H1 (cell line): ENCODE data around the gene NUP85. TPM values are rescaled to one million over a fixed set of nuclear protein-coding genes. Genes with fewer than 3 reads are reported as not detected.

ENCODE experiments used
- CTCF ChIA-PET: fragments of 300-600 bp; sonication (Branson Sonifier 250); formaldehyde crosslinking; loops from one replicate; lab custom pipeline; 2021; ENCODE audit not compliant: partially characterized antibody; lab: Charles Lee
- POLR2A ChIA-PET: fragments of 300-600 bp; sonication (Branson Sonifier 250); formaldehyde crosslinking; loops from one replicate; lab custom pipeline; 2021; ENCODE audit warnings: inconsistent platforms; ENCODE audit not compliant: partially characterized antibody; lab: Charles Lee
- DNase-seq, 2 experiments: peaks; one replicate each; pipeline versions ENCODE4 v3.0.0 to v3.0.0-alpha.2; 2010 to 2022; ENCODE audit warnings: low spot score in 2 of 2, low read depth in 1 of 2, mixed read lengths in 1 of 2
- FAIRE-seq: peaks from 2 replicates; lab custom pipeline; 2011; peaks lifted over from hg19 to GRCh38; lab: Jason Lieb, UNC
- H2AFZ ChIP-seq: 2 replicates; pipeline ENCODE4 v1.8.1; 2012; ENCODE audit warnings: low read length, inconsistent platforms
- H2AK5ac ChIP-seq: 2 replicates; pipeline ENCODE4 v1.6.1; 2013; ENCODE audit warnings: low read depth, low read length
- H2BK120ac ChIP-seq: replicated peaks from 2 replicates; pipeline ENCODE3; 2013; ENCODE audit warnings: low read depth, low read length, inconsistent platforms
- H2BK12ac ChIP-seq: 2 replicates; pipeline ENCODE4 v1.6.1; 2013; ENCODE audit warnings: low read depth, low read length
- H2BK15ac ChIP-seq: 2 replicates; pipeline ENCODE4 v1.6.1; 2013; ENCODE audit warnings: low read length
- H2BK20ac ChIP-seq: 2 replicates; pipeline ENCODE4 v1.6.1; 2013; ENCODE audit warnings: low read length
- H2BK5ac ChIP-seq: 2 replicates; pipeline ENCODE4 v1.6.1; 2013; ENCODE audit warnings: low read depth, low read length
- H3K14ac ChIP-seq: 2 replicates; pipeline ENCODE4 v1.6.1; 2013; ENCODE audit warnings: inconsistent platforms; ENCODE audit not compliant: insufficient read length
- H3K18ac ChIP-seq: 2 replicates; pipeline ENCODE4 v1.6.1; 2013; ENCODE audit warnings: low read length; ENCODE audit errors: extremely low read depth
- H3K23ac ChIP-seq: 2 replicates; pipeline ENCODE4 v1.6.1; 2013; ENCODE audit warnings: inconsistent platforms; ENCODE audit not compliant: insufficient read length
- H3K23me2 ChIP-seq: 2 replicates; pipeline ENCODE4 v1.6.1; 2013; ENCODE audit warnings: low read depth, low read length
- H3K27ac ChIP-seq: 2 replicates; pipeline ENCODE4 v1.6.1; 2011; ENCODE audit warnings: low read depth, low read length, inconsistent platforms
- H3K27me3 ChIP-seq, 4 experiments: replicated peaks in 1 of 4; 1 replicate in 1 of 4; 2 replicates in 3 of 4; pipeline versions ENCODE4 v1.6.1 to v1.8.1; 2011 to 2013; ENCODE audit warnings: low read length in 3 of 4, mild to moderate bottlenecking in 3 of 4, inconsistent platforms in 2 of 4, mixed read lengths in 2 of 4, moderate library complexity in 1 of 4; ENCODE audit not compliant: control insufficient read depth in 3 of 4, insufficient read depth in 3 of 4; ENCODE audit errors: extremely low read depth in 1 of 4
- H3K36me3 ChIP-seq, 4 experiments: 2 replicates each; pipeline versions ENCODE4 v1.6.1 to v1.8.1; 2011 to 2013; ENCODE audit warnings: mild to moderate bottlenecking in 4 of 4, low read length in 3 of 4, moderate library complexity in 2 of 4, control low read depth in 1 of 4, inconsistent platforms in 1 of 4; ENCODE audit not compliant: insufficient read depth in 4 of 4, control insufficient read depth in 2 of 4
- H3K4ac ChIP-seq: replicated peaks from 2 replicates; pipeline ENCODE3; 2013; ENCODE audit warnings: low read length, low read depth, mixed read lengths, inconsistent platforms; ENCODE audit not compliant: insufficient read length
- H3K4me1 ChIP-seq, 4 experiments: replicated peaks in 1 of 4; 1 replicate in 1 of 4; 2 replicates in 3 of 4; pipeline versions ENCODE4 v1.6.1 to v1.8.1; 2011 to 2013; ENCODE audit warnings: low read length in 3 of 4, inconsistent platforms in 2 of 4, mixed read lengths in 1 of 4; ENCODE audit not compliant: insufficient read depth in 4 of 4, control insufficient read depth in 3 of 4
- H3K4me2 ChIP-seq, 2 experiments: 2 replicates each; pipeline versions ENCODE4 v1.6.1 to v1.8.1; 2011 to 2013; ENCODE audit warnings: low read depth in 2 of 2, low read length in 2 of 2, control low read depth in 1 of 2, inconsistent platforms in 1 of 2, mild to moderate bottlenecking in 1 of 2; ENCODE audit not compliant: insufficient read depth in 1 of 2
- H3K4me3 ChIP-seq, 4 experiments: fragments of 200-600, 300-600 bp in 1 of 4; sonication (generic), shearing (Covaris generic), sonication (Bioruptor Twin) in 1 of 4; 2 replicates each; pipeline versions ENCODE4 v1.5.1 to v1.8.1; 2011 to 2016; ENCODE audit warnings: low read length in 4 of 4, low read depth in 3 of 4, control low read depth in 2 of 4, inconsistent platforms in 2 of 4, mild to moderate bottlenecking in 2 of 4, mixed read lengths in 1 of 4, moderate library complexity in 1 of 4; ENCODE audit not compliant: insufficient read depth in 2 of 4; ENCODE audit errors: extremely low read depth in 1 of 4
- H3K56ac ChIP-seq: replicated peaks from 2 replicates; pipeline ENCODE3; 2013; ENCODE audit warnings: low read depth, mild to moderate bottlenecking, mixed read lengths, low read length, inconsistent platforms; ENCODE audit not compliant: insufficient read length
- H3K79me1 ChIP-seq: 2 replicates; pipeline ENCODE4 v1.6.1; 2013; ENCODE audit warnings: low read depth, low read length, control low read depth
- H3K79me2 ChIP-seq, 2 experiments: 2 replicates each; pipeline versions ENCODE4 v1.6.1 to v1.8.1; 2012 to 2013; ENCODE audit warnings: low read length in 2 of 2, mild to moderate bottlenecking in 2 of 2, inconsistent platforms in 1 of 2; ENCODE audit not compliant: insufficient read depth in 2 of 2, control insufficient read depth in 1 of 2
- H3K9ac ChIP-seq, 4 experiments: replicated peaks in 1 of 4; 1 replicate in 1 of 4; 2 replicates in 3 of 4; pipeline versions ENCODE4 v1.6.1 to v1.8.1; 2011 to 2013; ENCODE audit warnings: low read depth in 3 of 4, low read length in 3 of 4, control low read depth in 2 of 4, mild to moderate bottlenecking in 2 of 4, moderate library complexity in 2 of 4, inconsistent platforms in 1 of 4; ENCODE audit errors: extremely low read depth in 1 of 4
- H3K9me3 ChIP-seq, 2 experiments: 2 replicates each; pipeline versions ENCODE4 v1.6.1 to v1.8.1; 2012 to 2013; ENCODE audit warnings: mild to moderate bottlenecking in 2 of 2, moderate library complexity in 2 of 2, control low read depth in 1 of 2, inconsistent platforms in 1 of 2, low read depth in 1 of 2, low read length in 1 of 2, mixed read lengths in 1 of 2; ENCODE audit not compliant: insufficient read depth in 2 of 2
- H4K20me1 ChIP-seq, 2 experiments: replicated peaks in 1 of 2; 2 replicates each; pipeline versions ENCODE3 to v1.8.1; 2011 to 2013; ENCODE audit warnings: inconsistent platforms in 2 of 2, low read length in 2 of 2, mild to moderate bottlenecking in 1 of 2; ENCODE audit not compliant: insufficient read depth in 2 of 2, control insufficient read depth in 1 of 2
- H4K5ac ChIP-seq: 2 replicates; pipeline ENCODE4 v1.6.1; 2013; ENCODE audit warnings: low read length, low read depth, mixed read lengths, inconsistent platforms; ENCODE audit not compliant: insufficient read length
- H4K8ac ChIP-seq: 2 replicates; pipeline ENCODE4 v1.8.0; 2013; ENCODE audit warnings: mild to moderate bottlenecking, moderate library complexity, low read length, inconsistent platforms; ENCODE audit not compliant: insufficient read depth; ENCODE audit errors: extremely low read depth
- H4K91ac ChIP-seq: replicated peaks from 2 replicates; pipeline ENCODE3; 2013; ENCODE audit warnings: low read length, mixed read lengths, inconsistent platforms; ENCODE audit not compliant: insufficient read length
- BRCA1 ChIP-seq: IDR thresholded peaks from 2 replicates; pipeline ENCODE4 v1.6.1; 2012; ENCODE audit warnings: low read depth, low read length, improper control_type of control experiment
- CHD1 ChIP-seq: IDR thresholded peaks from 2 replicates; pipeline ENCODE4 v1.6.1; 2012; ENCODE audit warnings: low read depth, low read length, improper control_type of control experiment
- EP300 ChIP-seq, 2 experiments: IDR thresholded peaks; 1 replicate in 1 of 2; 2 replicates in 1 of 2; pipeline ENCODE4 v1.6.1; 2011 to 2012; ENCODE audit warnings: low read depth in 2 of 2, low read length in 2 of 2, mild to moderate bottlenecking in 2 of 2, borderline replicate concordance in 1 of 2, inconsistent platforms in 1 of 2, moderate library complexity in 1 of 2
- FOSL1 ChIP-seq: IDR thresholded peaks from 2 replicates; pipeline ENCODE4 v1.6.1; 2011; ENCODE audit warnings: mild to moderate bottlenecking, low read depth, low read length, moderate library complexity; ENCODE audit not compliant: insufficient read depth
- GTF2F1 ChIP-seq: IDR thresholded peaks from 2 replicates; pipeline ENCODE4 v1.6.1; 2012; ENCODE audit warnings: low read depth, low read length, improper control_type of control experiment, borderline replicate concordance
- KDM1A ChIP-seq: fragments of 200-600, 300-600 bp; sonication (generic); IDR thresholded peaks from 2 replicates; pipeline ENCODE4 v1.7.1; 2016; ENCODE audit warnings: mild to moderate bottlenecking, low read length, borderline replicate concordance
- POLR2A ChIP-seq, 2 experiments: IDR thresholded peaks; 1 replicate in 1 of 2; 2 replicates in 1 of 2; pipeline ENCODE4 v1.6.1; 2011; ENCODE audit warnings: low read depth in 2 of 2, low read length in 2 of 2, mild to moderate bottlenecking in 2 of 2; ENCODE audit errors: control extremely low read depth in 1 of 2
- SAP30 ChIP-seq: fragments of 300-600 bp; sonication (generic); IDR thresholded peaks from 2 replicates; pipeline ENCODE4 v1.7.1; 2012; ENCODE audit warnings: low read length, moderate library complexity, mild to moderate bottlenecking, inconsistent platforms; ENCODE audit not compliant: insufficient read depth, insufficient replicate concordance
- SIN3A ChIP-seq, 2 experiments: IDR thresholded peaks in 1 of 2; conservative IDR thresholded peaks in 1 of 2; 2 replicates each; pipeline ENCODE4 v1.6.1; 2011 to 2012; ENCODE audit warnings: low read length in 2 of 2, improper control_type of control experiment in 1 of 2, low read depth in 1 of 2, mild to moderate bottlenecking in 1 of 2
- SIRT6 ChIP-seq: IDR thresholded peaks from one replicate; pipeline ENCODE4 v1.7.1; 2012; ENCODE audit warnings: low read length, inconsistent platforms
- SIX5 ChIP-seq: IDR thresholded peaks from 2 replicates; pipeline ENCODE4 v1.6.1; 2011; ENCODE audit warnings: mild to moderate bottlenecking, low read depth, low read length
- SP1 ChIP-seq: IDR thresholded peaks from 2 replicates; pipeline ENCODE4 v1.6.1; 2011; ENCODE audit warnings: low read depth, low read length
- SUZ12 ChIP-seq: fragments of 200-600 bp; sonication (generic); IDR thresholded peaks from 2 replicates; pipeline ENCODE4 v1.6.1; 2012; ENCODE audit warnings: mild to moderate bottlenecking, inconsistent platforms, low read length, moderate library complexity, mixed read lengths
- WGBS, 2 experiments: shearing (Covaris generic) in 1 of 2; methylation state at CpG; one replicate each; pipeline versions ENCODE4 v1.1.6 to v1.1.7; 2013 to 2015; ENCODE audit warnings: low lambda C conversion rate in 2 of 2, mixed read lengths in 2 of 2, inconsistent platforms in 1 of 2, low coverage in 1 of 2, missing lambda C conversion rate in 1 of 2; ENCODE audit not compliant: insufficient replicate concordance in 2 of 2, insufficient coverage in 1 of 2, insufficient read length in 1 of 2; ENCODE audit errors: extremely low coverage in 1 of 2, missing lambda C conversion rate in 1 of 2; 5-methylcytosine and 5-hydroxymethylcytosine counted together
- polyA plus RNA-seq, 7 experiments: library from polyadenylated mRNA; depleted of rRNA in 3 of 7; stranded (reverse) in 5 of 7; unstranded in 2 of 7; fragments of >200 nt in 5 of 7; fragments of 200-250 nt in 2 of 7; gene quantifications; 1 replicate in 5 of 7; 2 replicates in 1 of 7; 4 replicates in 1 of 7; pipeline versions ENCODE4 v1.2.1 to v1.2.3, GENCODE V29; 2011 to 2013; ENCODE audit warnings: missing spikeins in 2 of 7, mixed read lengths in 2 of 7
- total RNA-seq: library from RNA; stranded (reverse); fragmentation: NEBNext Ultra II Directional; extraction: Animal tissue kit (Norgen Biotek cat#: 25700); gene quantifications from 2 replicates; pipeline ENCODE4 v1.2.1, GENCODE V29; 2021
- TF ChIP-seq, protein P1 (sequence below): IDR thresholded peaks from 2 replicates; pipeline ENCODE4 v1.6.1; 2012; ENCODE audit warnings: inconsistent platforms

NUP85 gene
- total and polyA plus RNA-seq, 2 of the 8 experiments (the other 6 are each of a cell fraction or from before 2014, with no cell fraction given) = 98.5 to 154 TPM

DNA sequence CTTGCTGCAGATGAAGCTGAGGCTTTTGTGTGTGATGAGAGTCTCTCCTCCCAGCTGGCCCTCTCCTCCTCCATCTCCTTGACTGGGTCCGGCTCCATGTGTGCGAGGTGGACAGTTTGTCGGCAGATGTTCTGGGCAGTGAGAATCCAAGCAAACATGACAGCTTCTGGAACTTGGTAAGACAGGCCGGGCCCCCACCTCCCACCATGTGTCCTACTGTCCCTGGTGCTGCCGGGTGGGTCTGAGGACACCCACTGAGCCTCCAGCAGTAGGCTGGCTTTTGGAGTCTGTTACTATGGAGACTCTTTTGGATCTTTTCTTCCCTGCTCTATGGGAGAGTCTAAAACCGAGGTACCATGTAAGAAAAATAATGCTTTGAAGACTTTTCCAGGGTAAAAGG is 12.7 kb downstream of the NUP85 start:
- H3K4me2 ChIP-seq = no peak overlapping the region
- no peak overlapping the region for H2BK12ac ChIP-seq
- no peak overlapping the region for H3K14ac ChIP-seq
- no peak overlapping the region for H3K4me3 ChIP-seq
- H3K4ac ChIP-seq = no peak overlapping the region
- no peak overlapping the region for H3K56ac ChIP-seq
- H4K91ac ChIP-seq = no peak overlapping the region
- H2BK20ac ChIP-seq = no peak overlapping the region
- H3K27me3 ChIP-seq = no peaks in the 10 kb centered on the region
- no peak for FAIRE-seq
- WGBS, 2 experiments = 90% methylated on average over 6 of the region's 6 CpGs; no CpG with 5 or more reads in 1 of the 2 experiments
- H3K79me1 ChIP-seq = 0 out of 2 replicates have a peak, but pooled peaks cover 3% of the 10 kb centered on the region
- ChIA-PET POLR2A (interaction anchor here (0.9 to 6.1 kb wide), 5 partner anchors 12 to 22 kb away, joined by 3 to 29 read pairs (median 4); partner anchors contain the start of gene NUP85), CTCF (interaction anchor here (0.6 to 1.3 kb wide), 6 partner anchors 16 to 196 kb away, joined by 3 to 6 read pairs (median 4); no protein-coding TSS in a partner anchor)
- no peaks in the 10 kb centered on the region for H3K9me3 ChIP-seq
- H2BK5ac ChIP-seq = no peak overlapping the region
- no peak overlapping the region for H2BK120ac ChIP-seq
- no peak overlapping the region for H2AFZ ChIP-seq
- no peak overlapping the region for H3K9ac ChIP-seq
- DNase-seq = no peak
- no peaks in the 10 kb centered on the region for H3K4me1 ChIP-seq
- no peak overlapping the region for H4K8ac ChIP-seq
- no peak overlapping the region for H2BK15ac ChIP-seq
- H2AK5ac ChIP-seq = no peak overlapping the region
- no peak overlapping the region for H3K27ac ChIP-seq
- H4K5ac ChIP-seq = no peak overlapping the region
- H3K23ac ChIP-seq = no peak overlapping the region
- no peaks in the 10 kb centered on the region for H3K23me2 ChIP-seq
- no peak overlapping the region for H3K18ac ChIP-seq
- no peaks in the 10 kb centered on the region for H3K79me2 ChIP-seq
- H3K36me3 ChIP-seq = peaks cover 12 to 63% (median 46%) of the 10 kb centered on the region in 4 experiments
- peaks cover 2 to 3% of the 10 kb centered on the region in 2 experiments for H4K20me1 ChIP-seq
- TF ChIP-seq SP1 = no peak
- TF ChIP-seq SIRT6 = no peak
- TF ChIP-seq SIX5 = no peak
- no peak for TF ChIP-seq EP300 (IDR thresholded peaks at IDR 0.05; ENCODE audit: borderline replicate concordance in 1 of 2, low read depth in 2 of 2, low read length in 2 of 2)
- TF ChIP-seq SUZ12 = no peak
- no peak for TF ChIP-seq GTF2F1
- no peak for TF ChIP-seq SAP30
- TF ChIP-seq SIN3A (conservative IDR thresholded peaks at IDR 0.05 in 1 of 2, IDR thresholded peaks at IDR 0.05 in 1 of 2; ENCODE audit: low read depth in 1 of 2, low read length in 2 of 2) = no peak
- no peak for TF ChIP-seq CHD1
- TF ChIP-seq BRCA1 = no peak
- no peak for TF ChIP-seq KDM1A
- TF ChIP-seq FOSL1 = no peak
- TF ChIP-seq, protein P1, sequence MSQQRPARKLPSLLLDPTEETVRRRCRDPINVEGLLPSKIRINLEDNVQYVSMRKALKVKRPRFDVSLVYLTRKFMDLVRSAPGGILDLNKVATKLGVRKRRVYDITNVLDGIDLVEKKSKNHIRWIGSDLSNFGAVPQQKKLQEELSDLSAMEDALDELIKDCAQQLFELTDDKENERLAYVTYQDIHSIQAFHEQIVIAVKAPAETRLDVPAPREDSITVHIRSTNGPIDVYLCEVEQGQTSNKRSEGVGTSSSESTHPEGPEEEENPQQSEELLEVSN = no peak
- TF ChIP-seq POLR2A (IDR thresholded peaks at IDR 0.05; ENCODE audit: control extremely low read depth in 1 of 2, low read depth in 2 of 2, low read length in 2 of 2) = no peak
